Measurements from ENCODE around the gene CREBBP. TPM values are rescaled to one million over a fixed set of nuclear protein-coding genes. Genes with fewer than 3 reads are reported as not detected.

CREBBP gene
- total RNA-seq, 1 experiment from 2014 or later, result 79.6 TPM

DNA sequence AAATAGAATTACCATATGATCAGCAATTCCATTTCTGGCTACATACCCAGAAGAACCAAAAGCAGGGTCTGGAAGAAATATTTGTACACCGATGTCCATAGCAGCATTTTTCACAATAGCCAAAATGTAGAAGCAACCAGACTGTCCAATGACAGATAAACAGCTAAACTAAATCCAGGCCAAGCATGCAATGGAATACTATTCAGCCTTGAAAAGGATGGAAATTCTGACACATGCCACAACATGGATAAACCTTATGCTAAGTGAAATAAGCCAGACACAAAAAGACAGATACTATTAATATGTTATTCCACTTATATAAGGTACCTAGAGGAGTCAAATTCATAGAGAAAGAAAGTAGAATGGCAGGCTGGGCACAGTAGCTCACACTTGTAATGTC is 25.9 kb upstream of the CREBBP start:
- Histone ChIP-seq H3K36me3 (ENCODE audit: insufficient read depth, low read length, poor library complexity, severe bottlenecking) (no peaks in the 10 kb centered on the region), H3K4me1 (ENCODE audit: insufficient read depth, low read length, poor library complexity, severe bottlenecking) (no peaks in the 10 kb centered on the region), H3K4me3 (ENCODE audit: low read depth, low read length, poor library complexity, severe bottlenecking) (no peak overlapping the region), H3K9me3 (ENCODE audit: low read depth, low read length, poor library complexity, severe bottlenecking) (no peaks in the 10 kb centered on the region), H3K27ac (ENCODE audit: low read depth, low read length, poor library complexity, severe bottlenecking) (no peak overlapping the region), H3K27me3 (replicated peaks; ENCODE audit: insufficient read depth, low read depth, low read length, poor library complexity) (no peaks in the 10 kb centered on the region)
- intact Hi-C loops (cut with micrococcal nuclease; ENCODE audit: unreplicated experiment), result no loop called here
- CTCF ChIA-PET, result no interaction called here
- TF ChIP-seq EZH2 (IDR thresholded peaks at IDR 0.05; ENCODE audit: borderline replicate concordance, low read depth, low read length, poor library complexity, severe bottlenecking), result no peak
- TF ChIP-seq, protein P1, sequence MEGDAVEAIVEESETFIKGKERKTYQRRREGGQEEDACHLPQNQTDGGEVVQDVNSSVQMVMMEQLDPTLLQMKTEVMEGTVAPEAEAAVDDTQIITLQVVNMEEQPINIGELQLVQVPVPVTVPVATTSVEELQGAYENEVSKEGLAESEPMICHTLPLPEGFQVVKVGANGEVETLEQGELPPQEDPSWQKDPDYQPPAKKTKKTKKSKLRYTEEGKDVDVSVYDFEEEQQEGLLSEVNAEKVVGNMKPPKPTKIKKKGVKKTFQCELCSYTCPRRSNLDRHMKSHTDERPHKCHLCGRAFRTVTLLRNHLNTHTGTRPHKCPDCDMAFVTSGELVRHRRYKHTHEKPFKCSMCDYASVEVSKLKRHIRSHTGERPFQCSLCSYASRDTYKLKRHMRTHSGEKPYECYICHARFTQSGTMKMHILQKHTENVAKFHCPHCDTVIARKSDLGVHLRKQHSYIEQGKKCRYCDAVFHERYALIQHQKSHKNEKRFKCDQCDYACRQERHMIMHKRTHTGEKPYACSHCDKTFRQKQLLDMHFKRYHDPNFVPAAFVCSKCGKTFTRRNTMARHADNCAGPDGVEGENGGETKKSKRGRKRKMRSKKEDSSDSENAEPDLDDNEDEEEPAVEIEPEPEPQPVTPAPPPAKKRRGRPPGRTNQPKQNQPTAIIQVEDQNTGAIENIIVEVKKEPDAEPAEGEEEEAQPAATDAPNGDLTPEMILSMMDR (conservative IDR thresholded peaks at IDR 0.05; ENCODE audit: low read depth, low read length), result no peak
- no TSS peak for BruUV-seq (replicated peaks)
- POLR2A ChIA-PET (ENCODE audit: low non-redundant PET), result no interaction called here
- no peak for DNase-seq (ENCODE audit: low spot score)

DNA sequence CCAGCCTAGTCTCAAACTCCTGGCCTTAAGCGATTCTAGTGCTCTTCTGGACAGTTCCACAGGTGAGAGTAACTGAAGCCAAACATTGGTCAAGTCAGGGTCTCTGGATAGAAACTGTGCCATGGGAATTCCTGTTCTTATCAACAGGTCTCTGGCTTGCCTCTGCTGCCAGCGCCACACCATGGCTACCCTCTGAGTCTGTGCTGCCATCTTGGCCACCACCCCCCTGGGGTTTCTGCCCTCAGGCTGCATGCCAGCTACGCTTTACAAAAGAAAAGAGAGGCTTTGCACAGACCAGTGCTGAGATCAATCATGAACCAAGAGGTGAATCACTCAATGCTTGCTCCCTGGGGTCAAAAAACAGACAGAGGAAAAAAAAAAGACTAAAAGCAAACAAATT is 24.4 kb upstream of the CREBBP start:
- POLR2A ChIA-PET (ENCODE audit: low non-redundant PET), result interaction anchor here (0.7 kb wide), 1 partner anchor 73 kb away, joined by 9 read pairs; no protein-coding TSS in a partner anchor
- TF ChIP-seq EZH2 (IDR thresholded peaks at IDR 0.05; ENCODE audit: borderline replicate concordance, low read depth, low read length, poor library complexity, severe bottlenecking), result no peak
- TF ChIP-seq, protein P1 (conservative IDR thresholded peaks at IDR 0.05; ENCODE audit: low read depth, low read length), result no peak
- no peaks in the 10 kb centered on the region for H3K9me3 ChIP-seq (ENCODE audit: low read depth, low read length, poor library complexity, severe bottlenecking)
- H3K27me3 ChIP-seq (replicated peaks; ENCODE audit: insufficient read depth, low read depth, low read length, poor library complexity), result no peaks in the 10 kb centered on the region
- H3K36me3 ChIP-seq (ENCODE audit: insufficient read depth, low read length, poor library complexity, severe bottlenecking), result no peaks in the 10 kb centered on the region
- no peaks in the 10 kb centered on the region for H3K4me1 ChIP-seq (ENCODE audit: insufficient read depth, low read length, poor library complexity, severe bottlenecking)
- CTCF ChIA-PET, result interaction anchor here (0.6 to 0.7 kb wide), 2 partner anchors 11 to 722 kb away, joined by 5 read pairs; no protein-coding TSS in a partner anchor
- no peak overlapping the region for H3K27ac ChIP-seq (ENCODE audit: low read depth, low read length, poor library complexity, severe bottlenecking)
- BruUV-seq (replicated peaks), result no TSS peak
- no peak overlapping the region for H3K4me3 ChIP-seq (ENCODE audit: low read depth, low read length, poor library complexity, severe bottlenecking)
- DNase-seq (ENCODE audit: low spot score), result no peak
- intact Hi-C loops (cut with micrococcal nuclease; ENCODE audit: unreplicated experiment), result no loop called here

DNA sequence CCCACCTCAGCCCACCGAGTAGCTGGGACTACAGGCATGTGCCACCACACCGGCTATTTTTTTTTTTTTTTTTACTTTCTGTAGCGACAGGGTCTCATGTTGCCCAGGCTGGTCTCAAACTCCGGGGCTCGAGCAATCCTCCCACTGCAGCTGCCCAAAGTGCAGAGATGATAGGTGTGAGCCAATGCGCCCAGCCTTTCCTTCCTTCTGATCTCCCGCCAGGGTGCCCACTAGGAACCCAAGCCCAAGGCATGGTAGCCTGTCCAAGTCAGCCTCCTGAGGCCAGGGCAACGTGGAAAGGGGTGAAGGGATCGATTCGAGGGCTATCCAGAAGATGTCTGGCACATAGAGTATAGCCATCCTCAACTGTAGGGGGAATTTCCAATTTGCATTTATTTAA is 9.6 kb upstream of the CREBBP start:
- no peak overlapping the region for H3K27ac ChIP-seq (ENCODE audit: low read depth, low read length, poor library complexity, severe bottlenecking)
- no TSS peak for BruUV-seq (replicated peaks)
- TF ChIP-seq, protein P1 (conservative IDR thresholded peaks at IDR 0.05; ENCODE audit: low read depth, low read length), result no peak
- TF ChIP-seq EZH2 (IDR thresholded peaks at IDR 0.05; ENCODE audit: borderline replicate concordance, low read depth, low read length, poor library complexity, severe bottlenecking), result no peak
- ChIA-PET CTCF (no interaction called here), POLR2A (ENCODE audit: low non-redundant PET) (no interaction called here)
- no peaks in the 10 kb centered on the region for H3K4me1 ChIP-seq (ENCODE audit: insufficient read depth, low read length, poor library complexity, severe bottlenecking)
- no peaks in the 10 kb centered on the region for H3K27me3 ChIP-seq (replicated peaks; ENCODE audit: insufficient read depth, low read depth, low read length, poor library complexity)
- peaks cover 2% of the 10 kb centered on the region for H3K9me3 ChIP-seq (ENCODE audit: low read depth, low read length, poor library complexity, severe bottlenecking)
- intact Hi-C loops (cut with micrococcal nuclease; ENCODE audit: unreplicated experiment), result no loop called here
- DNase-seq (ENCODE audit: low spot score), result no peak
- H3K36me3 ChIP-seq (ENCODE audit: insufficient read depth, low read length, poor library complexity, severe bottlenecking), result no peaks in the 10 kb centered on the region
- H3K4me3 ChIP-seq (ENCODE audit: low read depth, low read length, poor library complexity, severe bottlenecking), result no peak overlapping the region

All from A673 (cell line).